CD4-positive, alpha-beta T cell (primary cell): Measurements from ENCODE around the gene IL18RAP. TPM values are rescaled to one million over a fixed set of nuclear protein-coding genes. Genes with fewer than 3 reads are reported as not detected.
A peak's percentile ranks its signal among the peaks of the same experiment; 100 is the strongest.

Source experiments
- ATAC-seq: fragments of 200-7000 bp; cut with Tn5 transposase; one replicate; pipeline ENCODE4 v1.10.0; 2022; ENCODE audit warnings: mild to moderate bottlenecking; ENCODE audit not compliant: poor library complexity
- CTCF ChIA-PET: fragments of 350-600 bp; sonication (Branson Sonifier 250); formaldehyde crosslinking; loops from one replicate; lab custom pipeline; 2021; ENCODE audit warnings: antibody characterized with exemption, inconsistent platforms; lab: Charles Lee
- POLR2A ChIA-PET: fragments of 350-600 bp; sonication (Branson Sonifier 250); formaldehyde crosslinking; loops from one replicate; lab custom pipeline; 2021; ENCODE audit warnings: antibody characterized with exemption, inconsistent platforms; lab: Charles Lee
- DNase-seq, 14 experiments: peaks; one replicate each; pipeline ENCODE4 v3.0.0-alpha.2; 2013 to 2020; ENCODE audit warnings: mixed read lengths in 2 of 14
- H3K27ac ChIP-seq, 2 donors: one replicate each; pipeline versions ENCODE4 v1.5.1 to v1.7.0; 2013; ENCODE audit warnings: low read length in 2 of 2, low read depth in 1 of 2, mild to moderate bottlenecking in 1 of 2
- H3K27me3 ChIP-seq, 2 experiments: 1 replicate in 1 of 2; 2 replicates in 1 of 2; pipeline versions ENCODE4 v1.6.1 to v1.7.0; 2013; ENCODE audit warnings: low read length in 2 of 2, control low read depth in 1 of 2, mild to moderate bottlenecking in 1 of 2, moderate library complexity in 1 of 2; ENCODE audit not compliant: insufficient read depth in 2 of 2, control insufficient read depth in 1 of 2
- H3K36me3 ChIP-seq: one replicate; pipeline ENCODE4 v1.6.1; 2013; ENCODE audit warnings: low read length, control low read depth; ENCODE audit not compliant: insufficient read depth
- H3K4me1 ChIP-seq: one replicate; pipeline ENCODE4 v1.6.1; 2013; ENCODE audit warnings: low read length, control low read depth; ENCODE audit not compliant: insufficient read depth
- H3K4me3 ChIP-seq: one replicate; pipeline ENCODE4 v1.5.1; 2013; ENCODE audit warnings: mild to moderate bottlenecking, low read length, moderate library complexity
- H3K9me3 ChIP-seq, 2 experiments: 1 replicate in 1 of 2; 2 replicates in 1 of 2; pipeline versions ENCODE4 v1.6.1 to v1.7.0; 2013; ENCODE audit warnings: low read length in 2 of 2, mild to moderate bottlenecking in 2 of 2, control low read depth in 1 of 2, moderate library complexity in 1 of 2; ENCODE audit not compliant: control insufficient read depth in 1 of 2, insufficient read depth in 1 of 2
- H3K27ac Mint-ChIP-seq: one replicate; pipeline ENCODE4 v1.8.0; 2020; ENCODE audit warnings: mixed read lengths
- H3K27me3 Mint-ChIP-seq: one replicate; pipeline ENCODE4 v1.8.0; 2021; ENCODE audit warnings: mixed read lengths
- H3K36me3 Mint-ChIP-seq: one replicate; pipeline ENCODE4 v1.8.0; 2021; ENCODE audit warnings: low read depth, mixed read lengths
- H3K4me1 Mint-ChIP-seq: one replicate; pipeline ENCODE4 v1.8.0; 2021; ENCODE audit warnings: low read depth, mixed read lengths
- H3K4me3 Mint-ChIP-seq: one replicate; pipeline ENCODE4 v1.8.0; 2020; ENCODE audit warnings: mild to moderate bottlenecking, mixed read lengths
- H3K9me3 Mint-ChIP-seq: one replicate; pipeline ENCODE4 v1.8.0; 2020; ENCODE audit warnings: mixed read lengths
- intact Hi-C, 2 experiments: fragments of 100-400 bp; cut with DNase I in 1 of 2; cut with micrococcal nuclease in 1 of 2; formaldehyde crosslinking; loops; one replicate each; pipeline versions ENCODE4 v1.15.1 to v1.9.0; 2023 to 2025; cut with DNase I, micrococcal nuclease
- total RNA-seq, 174 experiments: library from RNA in 2 of 174; stranded (reverse) in 2 of 174; gene quantifications; one replicate each; pipeline ENCODE4 v1.2.3 and lab custom pipeline; 2021 to 2026
- TF ChIP-seq, protein P1 (sequence below): fragments of 200-600 bp; IDR thresholded peaks from one replicate; pipeline ENCODE4 v1.8.0; 2022; ENCODE audit warnings: antibody characterized with exemption, mild to moderate bottlenecking

IL18RAP gene
- total RNA-seq, 2 experiments from 2014 or later: 2.3 to 2.6 TPM

DNA sequence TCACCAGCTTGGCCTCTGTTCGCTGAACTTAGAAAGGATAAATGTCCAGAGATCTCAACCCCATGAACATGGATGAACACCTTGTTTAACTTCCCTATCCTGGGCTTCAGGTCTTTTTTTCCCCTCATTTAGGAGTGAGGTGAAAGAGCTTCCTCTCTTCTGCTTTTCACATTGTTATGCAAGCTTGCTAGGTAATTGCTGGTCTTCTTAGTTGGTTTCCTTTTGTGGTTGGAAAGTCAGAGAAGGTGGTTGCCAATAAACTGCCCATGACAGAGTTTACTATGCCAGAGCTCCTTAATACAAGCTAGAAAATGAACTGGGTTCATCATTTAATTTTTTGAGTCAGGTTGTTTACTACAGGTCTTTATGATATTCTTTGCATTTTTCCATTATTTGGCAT, 66.7 kb downstream of the IL18RAP start:
- H3K36me3 ChIP-seq: no peaks in the 10 kb centered on the region
- ChIA-PET POLR2A (no interaction called here), CTCF (no interaction called here)
- H3K4me3 Mint-ChIP-seq: no peak overlapping the region
- no peaks in the 10 kb centered on the region for H3K36me3 Mint-ChIP-seq
- peaks cover 14% of the 10 kb centered on the region for H3K27me3 Mint-ChIP-seq
- H3K4me1 Mint-ChIP-seq: no peaks in the 10 kb centered on the region
- TF ChIP-seq, protein P1, sequence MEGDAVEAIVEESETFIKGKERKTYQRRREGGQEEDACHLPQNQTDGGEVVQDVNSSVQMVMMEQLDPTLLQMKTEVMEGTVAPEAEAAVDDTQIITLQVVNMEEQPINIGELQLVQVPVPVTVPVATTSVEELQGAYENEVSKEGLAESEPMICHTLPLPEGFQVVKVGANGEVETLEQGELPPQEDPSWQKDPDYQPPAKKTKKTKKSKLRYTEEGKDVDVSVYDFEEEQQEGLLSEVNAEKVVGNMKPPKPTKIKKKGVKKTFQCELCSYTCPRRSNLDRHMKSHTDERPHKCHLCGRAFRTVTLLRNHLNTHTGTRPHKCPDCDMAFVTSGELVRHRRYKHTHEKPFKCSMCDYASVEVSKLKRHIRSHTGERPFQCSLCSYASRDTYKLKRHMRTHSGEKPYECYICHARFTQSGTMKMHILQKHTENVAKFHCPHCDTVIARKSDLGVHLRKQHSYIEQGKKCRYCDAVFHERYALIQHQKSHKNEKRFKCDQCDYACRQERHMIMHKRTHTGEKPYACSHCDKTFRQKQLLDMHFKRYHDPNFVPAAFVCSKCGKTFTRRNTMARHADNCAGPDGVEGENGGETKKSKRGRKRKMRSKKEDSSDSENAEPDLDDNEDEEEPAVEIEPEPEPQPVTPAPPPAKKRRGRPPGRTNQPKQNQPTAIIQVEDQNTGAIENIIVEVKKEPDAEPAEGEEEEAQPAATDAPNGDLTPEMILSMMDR: no peak
- H3K27ac ChIP-seq: no peak overlapping the region
- no peak overlapping the region for H3K4me3 ChIP-seq
- no peak for ATAC-seq
- no peak overlapping the region for H3K27ac Mint-ChIP-seq
- H3K27me3 ChIP-seq: peaks cover 3 to 4% of the 10 kb centered on the region in 2 experiments
- no peaks in the 10 kb centered on the region for H3K4me1 ChIP-seq
- DNase-seq: peak in 1 of 14 experiments; percentile 14
- intact Hi-C loops: no loop called here
- H3K9me3 Mint-ChIP-seq: no peaks in the 10 kb centered on the region
- no peaks in the 10 kb centered on the region for H3K9me3 ChIP-seq

DNA sequence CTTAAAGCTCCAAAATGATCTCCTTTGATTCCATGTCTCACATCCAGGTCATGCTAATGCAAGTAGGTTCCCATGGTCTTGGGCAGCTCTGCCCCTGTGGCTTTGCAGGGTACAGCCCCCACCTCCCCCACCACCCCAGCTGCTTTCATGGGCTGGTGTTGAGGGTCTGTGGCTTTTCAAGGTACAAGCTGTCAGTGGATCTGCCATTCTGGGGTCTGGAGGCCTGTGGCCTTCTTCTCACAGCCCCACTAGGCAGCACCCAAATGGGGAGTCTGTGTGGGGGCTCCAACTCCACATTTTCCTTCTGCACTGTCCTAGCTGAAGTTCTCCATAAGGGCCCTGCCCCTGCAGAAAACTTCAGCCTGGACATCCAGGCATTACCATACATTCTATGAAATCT, 69.0 kb downstream of the IL18RAP start:
- POLR2A ChIA-PET: no interaction called here
- H3K4me1 Mint-ChIP-seq: no peaks in the 10 kb centered on the region
- peaks cover 18% of the 10 kb centered on the region for H3K27me3 Mint-ChIP-seq
- H3K9me3 ChIP-seq: no peaks in the 10 kb centered on the region
- H3K9me3 Mint-ChIP-seq: no peaks in the 10 kb centered on the region
- H3K4me3 ChIP-seq: no peak overlapping the region
- intact Hi-C loops: no loop called here
- H3K27me3 ChIP-seq: peaks cover 2 to 3% of the 10 kb centered on the region in 2 experiments
- no peak overlapping the region for H3K4me3 Mint-ChIP-seq
- no peak for DNase-seq
- TF ChIP-seq, protein P1: no peak
- no peaks in the 10 kb centered on the region for H3K36me3 ChIP-seq
- CTCF ChIA-PET: no interaction called here
- no peak overlapping the region for H3K27ac ChIP-seq
- H3K4me1 ChIP-seq: no peaks in the 10 kb centered on the region
- ATAC-seq: no peak
- no peaks in the 10 kb centered on the region for H3K36me3 Mint-ChIP-seq
- no peak overlapping the region for H3K27ac Mint-ChIP-seq

DNA sequence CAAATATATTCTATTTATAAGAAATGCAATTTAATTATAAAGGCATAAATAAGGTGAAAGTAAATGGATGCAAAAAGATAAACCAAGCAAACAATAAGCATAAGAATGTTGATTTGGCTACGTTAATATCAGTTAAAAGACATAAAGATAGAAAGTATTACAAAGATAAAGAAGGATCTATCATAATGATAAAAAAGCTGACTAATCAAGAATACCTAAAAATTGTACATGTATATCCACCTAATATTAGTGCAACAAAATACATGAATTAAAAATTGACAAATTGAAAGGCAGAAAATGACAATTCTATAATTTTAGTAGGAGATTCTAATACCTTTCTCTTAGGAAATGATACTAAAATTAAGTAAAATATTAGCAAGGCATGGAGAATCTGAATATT, 71.6 kb downstream of the IL18RAP start:
- Histone ChIP-seq H3K9me3 (no peaks in the 10 kb centered on the region), H3K36me3 (no peaks in the 10 kb centered on the region), H3K4me1 (no peaks in the 10 kb centered on the region), H3K27me3 (peaks cover 2 to 3% of the 10 kb centered on the region in 2 experiments), H3K4me3 (no peak overlapping the region), H3K27ac (no peak overlapping the region)
- Mint-ChIP-seq H3K4me3 (no peak overlapping the region), H3K36me3 (no peaks in the 10 kb centered on the region), H3K27ac (no peak overlapping the region), H3K27me3 (peaks cover 5% of the 10 kb centered on the region), H3K4me1 (no peaks in the 10 kb centered on the region), H3K9me3 (no peaks in the 10 kb centered on the region)
- POLR2A ChIA-PET: no interaction called here
- DNase-seq: no peak
- no peak for ATAC-seq
- CTCF ChIA-PET: no interaction called here
- TF ChIP-seq, protein P1: no peak
- intact Hi-C loops: no loop called here
